Astrocyte of the cerebellum (primary cell): ENCODE measurements around the gene SLC25A45.

Source experiments
- DNase-seq: peaks from one replicate; pipeline ENCODE4 v3.0.0-alpha.2; 2011; ENCODE audit warnings: low read depth
- H3K4me3 ChIP-seq: 2 replicates; pipeline ENCODE4 v1.5.1; 2011; ENCODE audit warnings: mild to moderate bottlenecking, low read depth, low read length, moderate library complexity
- in situ Hi-C: cut with HindIII; loops from 2 replicates; pipeline ENCODE4 v1.10.0; 2017; ENCODE audit warnings: low sequenced_read_pairs
- TF ChIP-seq, protein P1 (sequence below): IDR thresholded peaks from 2 replicates; pipeline ENCODE4 v1.5.1; 2012; ENCODE audit warnings: low read length, low read depth, moderate library complexity, mild to moderate bottlenecking; ENCODE audit errors: missing control alignments

The SLC25A45 gene

DNA sequence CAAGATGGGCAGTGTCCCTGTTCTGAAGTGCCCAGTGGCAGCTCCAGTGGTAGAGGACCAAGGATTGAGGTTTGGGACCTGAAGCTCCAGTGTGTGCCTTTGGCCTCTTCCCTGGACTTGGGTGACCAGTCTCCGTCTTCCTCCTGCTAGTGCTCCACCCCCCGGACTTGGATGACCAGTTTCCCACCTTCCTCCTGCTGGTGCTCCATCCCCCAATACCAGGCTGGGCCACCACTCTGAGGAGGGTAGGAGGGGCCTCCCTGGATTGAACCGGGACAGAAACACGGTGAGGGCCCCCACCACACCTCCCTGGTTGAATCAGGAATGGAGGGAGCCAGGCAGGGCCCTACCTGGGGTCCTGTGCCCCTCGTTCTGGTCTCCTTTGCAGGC, 29.2 kb upstream of the SLC25A45 start:
- in situ Hi-C loops = no loop called here
- TF ChIP-seq, protein P1, sequence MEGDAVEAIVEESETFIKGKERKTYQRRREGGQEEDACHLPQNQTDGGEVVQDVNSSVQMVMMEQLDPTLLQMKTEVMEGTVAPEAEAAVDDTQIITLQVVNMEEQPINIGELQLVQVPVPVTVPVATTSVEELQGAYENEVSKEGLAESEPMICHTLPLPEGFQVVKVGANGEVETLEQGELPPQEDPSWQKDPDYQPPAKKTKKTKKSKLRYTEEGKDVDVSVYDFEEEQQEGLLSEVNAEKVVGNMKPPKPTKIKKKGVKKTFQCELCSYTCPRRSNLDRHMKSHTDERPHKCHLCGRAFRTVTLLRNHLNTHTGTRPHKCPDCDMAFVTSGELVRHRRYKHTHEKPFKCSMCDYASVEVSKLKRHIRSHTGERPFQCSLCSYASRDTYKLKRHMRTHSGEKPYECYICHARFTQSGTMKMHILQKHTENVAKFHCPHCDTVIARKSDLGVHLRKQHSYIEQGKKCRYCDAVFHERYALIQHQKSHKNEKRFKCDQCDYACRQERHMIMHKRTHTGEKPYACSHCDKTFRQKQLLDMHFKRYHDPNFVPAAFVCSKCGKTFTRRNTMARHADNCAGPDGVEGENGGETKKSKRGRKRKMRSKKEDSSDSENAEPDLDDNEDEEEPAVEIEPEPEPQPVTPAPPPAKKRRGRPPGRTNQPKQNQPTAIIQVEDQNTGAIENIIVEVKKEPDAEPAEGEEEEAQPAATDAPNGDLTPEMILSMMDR = no peak
- H3K4me3 ChIP-seq = no peak overlapping the region
- DNase-seq = no peak

DNA sequence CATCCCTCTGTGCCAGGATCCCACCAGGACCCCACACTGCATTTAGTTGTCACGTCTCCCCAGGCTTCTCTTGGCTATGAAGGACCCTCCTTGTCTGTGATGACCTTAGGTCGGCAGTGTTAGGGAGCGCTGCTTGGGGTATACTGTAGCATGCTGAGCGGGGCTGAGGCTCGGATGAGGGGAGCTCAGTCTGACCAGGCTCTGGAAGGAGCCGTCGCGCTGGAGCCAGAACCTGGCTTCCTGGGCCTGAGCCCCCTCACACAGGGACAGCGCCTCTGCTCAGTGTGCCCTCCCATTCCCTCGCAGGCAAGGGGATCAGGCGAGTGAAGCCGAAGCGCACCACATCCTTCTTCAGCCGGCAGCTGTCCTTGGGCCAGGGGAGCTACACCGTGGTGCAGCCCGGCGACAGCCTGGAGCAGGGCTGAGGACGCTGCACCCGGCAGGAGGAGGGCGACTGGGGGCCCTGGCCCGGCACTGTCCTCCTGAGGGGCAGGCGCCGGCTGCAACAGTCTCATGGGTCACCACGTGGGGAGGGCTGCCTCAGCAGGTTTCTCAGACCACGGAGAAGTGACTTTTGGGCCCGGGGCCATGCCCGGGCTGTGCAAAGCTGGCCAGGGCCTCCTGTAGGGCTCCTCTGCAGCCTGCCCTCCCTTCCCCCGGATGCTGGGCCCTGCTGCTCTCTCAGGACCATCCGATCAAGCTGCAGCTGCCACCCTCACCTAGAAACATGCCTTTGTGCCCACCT, 28.7 kb upstream of the SLC25A45 start:
- DNase-seq = no peak
- in situ Hi-C loops = no loop called here
- TF ChIP-seq, protein P1 = no peak
- no peak overlapping the region for H3K4me3 ChIP-seq

DNA sequence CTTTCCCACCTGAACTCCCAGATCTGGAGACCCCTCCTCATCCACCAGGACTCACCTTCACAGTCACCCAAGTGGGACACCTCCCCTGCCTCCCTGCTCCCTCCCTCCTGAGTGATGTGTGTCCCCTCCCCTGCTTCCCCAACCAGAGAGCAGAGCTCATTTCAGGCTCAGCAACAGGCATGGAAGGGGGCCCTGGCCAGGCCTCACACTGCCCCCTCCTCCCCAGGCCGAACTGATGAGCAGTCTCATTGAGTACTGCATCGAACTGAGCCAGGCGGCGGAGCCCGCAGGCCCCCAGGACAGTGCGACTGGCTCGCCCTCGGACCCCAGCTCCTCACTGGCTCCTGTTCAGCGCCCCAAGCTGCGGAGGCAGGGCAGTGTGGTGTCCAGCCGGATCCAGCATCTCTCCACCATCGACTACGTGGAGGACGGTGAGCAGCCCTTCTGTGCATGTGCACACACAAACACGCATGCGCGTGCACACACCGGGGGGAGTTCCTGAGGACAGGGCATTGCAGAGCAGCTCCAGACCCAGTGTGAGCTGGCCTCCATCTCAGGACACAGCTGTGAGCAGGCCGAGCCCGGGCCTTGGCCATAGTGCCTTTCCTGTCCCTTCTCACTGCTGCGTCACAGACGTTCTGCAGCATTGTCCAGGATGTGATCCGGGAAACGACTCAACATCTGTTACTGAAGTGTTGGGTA, 22.3 kb upstream of the SLC25A45 start:
- in situ Hi-C loops = no loop called here
- no peak for DNase-seq
- no peak overlapping the region for H3K4me3 ChIP-seq
- TF ChIP-seq, protein P1 = no peak

DNA sequence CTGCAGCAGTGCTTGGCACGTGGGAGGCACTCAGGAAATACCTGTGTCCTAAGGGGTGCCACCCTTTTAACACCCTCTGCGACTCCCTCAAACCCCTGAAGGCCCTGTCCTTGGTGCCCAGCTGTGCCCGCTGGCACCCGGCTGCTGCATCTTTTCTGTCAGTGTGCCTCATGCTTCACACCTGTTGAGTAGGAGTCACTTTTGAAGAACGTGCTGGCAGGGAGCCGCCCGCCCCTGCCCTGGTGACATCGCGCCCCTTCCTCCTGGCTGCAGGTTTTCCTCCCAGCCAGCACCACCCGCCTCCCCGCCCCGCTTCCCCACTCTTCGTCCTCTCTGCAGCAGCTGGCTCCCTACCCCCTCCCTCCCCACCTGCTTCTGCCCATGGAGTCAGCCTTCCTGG, 21.8 kb upstream of the SLC25A45 start:
- no peak for DNase-seq
- TF ChIP-seq, protein P1 = no peak
- in situ Hi-C loops = no loop called here
- H3K4me3 ChIP-seq = no peak overlapping the region

DNA sequence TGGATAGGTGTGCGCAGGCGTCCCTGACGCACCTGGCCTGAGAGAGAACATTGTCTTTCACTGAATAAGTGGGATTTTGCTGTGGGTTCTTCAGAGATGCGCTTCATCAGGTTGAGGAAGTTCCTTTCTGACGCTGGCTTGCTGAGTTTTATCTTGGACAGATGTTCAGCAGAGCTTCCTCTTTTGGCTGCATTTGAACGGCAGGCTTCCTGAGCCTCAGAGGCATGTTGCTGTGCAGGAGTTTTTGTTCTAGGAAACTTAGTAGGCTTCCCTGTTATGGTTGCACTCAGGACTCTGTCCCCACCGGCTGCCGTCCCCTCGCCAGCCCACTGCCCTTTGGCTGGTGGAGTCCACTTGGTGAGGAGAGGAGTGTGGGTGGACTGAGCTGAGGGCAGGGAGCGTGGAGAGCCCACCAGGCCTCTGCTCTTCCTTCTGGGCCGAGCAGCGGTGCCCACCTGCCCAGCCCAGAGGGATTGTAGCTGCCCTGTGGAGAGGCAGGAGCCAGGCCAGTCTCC, 21.2 kb upstream of the SLC25A45 start:
- no peak overlapping the region for H3K4me3 ChIP-seq
- TF ChIP-seq, protein P1 = no peak
- in situ Hi-C loops = no loop called here
- DNase-seq = no peak

DNA sequence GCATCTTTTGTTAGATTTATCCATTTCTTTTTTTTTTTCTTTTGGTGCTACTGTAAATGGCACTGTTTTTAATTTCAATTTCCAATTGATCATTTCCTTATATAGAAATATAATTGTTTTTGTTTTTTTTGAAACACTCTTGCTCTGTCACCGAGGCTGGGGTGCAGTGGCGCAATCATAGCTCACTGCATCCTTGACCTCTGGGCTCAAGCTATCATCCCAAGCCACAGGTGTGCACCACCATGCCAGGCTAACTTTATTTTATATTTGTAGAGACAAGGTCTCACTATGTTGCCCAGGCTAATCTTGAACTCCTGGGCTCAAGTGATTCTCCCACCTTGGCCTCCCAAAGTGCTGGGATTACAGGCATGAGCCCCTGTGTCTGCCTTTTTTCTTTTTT, 20.3 kb upstream of the SLC25A45 start:
- no peak overlapping the region for H3K4me3 ChIP-seq
- TF ChIP-seq, protein P1 = no peak
- no peak for DNase-seq
- in situ Hi-C loops = no loop called here
